Measurements from ENCODE around the gene ATG2A. TPM values are rescaled to one million over a fixed set of nuclear protein-coding genes. Genes with fewer than 3 reads are reported as not detected.

Gene ATG2A
- total and polyA plus RNA-seq, 2 of the 8 experiments (the other 6 are each of a cell fraction or from before 2014, with no cell fraction given): 12.1 to 22.1 TPM

GRCh38 chr11:64866173-64866491, 50.9 kb downstream of the ATG2A start:
- Histone ChIP-seq H4K5ac (ENCODE audit: insufficient read length, low read depth, low read length) (no peak overlapping the region), H3K23me2 (ENCODE audit: low read depth, low read length) (no peaks in the 10 kb centered on the region), H2BK120ac (replicated peaks; ENCODE audit: low read depth, low read length) (no peak overlapping the region), H3K79me2 (ENCODE audit: control insufficient read depth in 1 of 2, insufficient read depth in 2 of 2, low read length in 2 of 2) (peaks cover 0 to 9% of the 10 kb centered on the region in 2 experiments; a peak in 1 of 4 replicates), H3K9me3 (ENCODE audit: insufficient read depth in 2 of 2, low read depth in 1 of 2, low read length in 1 of 2) (no peaks in the 10 kb centered on the region), H2BK5ac (ENCODE audit: low read depth, low read length) (no peak overlapping the region), H2BK20ac (ENCODE audit: low read length) (no peak overlapping the region), H3K4me1 (replicated peaks in 1 of 4; ENCODE audit: control insufficient read depth in 3 of 4, insufficient read depth in 4 of 4, low read length in 3 of 4) (peaks cover 0 to 23% (median 15%) of the 10 kb centered on the region in 4 experiments; a peak in 6 of 7 replicates), H3K9ac (replicated peaks in 1 of 4; ENCODE audit: extremely low read depth in 1 of 4, low read depth in 3 of 4, low read length in 3 of 4) (no peak overlapping the region), H4K91ac (replicated peaks; ENCODE audit: insufficient read length, low read length) (no peak overlapping the region), H3K27ac (ENCODE audit: low read depth, low read length) (no peak overlapping the region), H4K8ac (ENCODE audit: extremely low read depth, insufficient read depth, low read length) (no peak overlapping the region), H3K56ac (replicated peaks; ENCODE audit: insufficient read length, low read depth, low read length) (no peak overlapping the region), H3K27me3 (replicated peaks in 1 of 4; ENCODE audit: control insufficient read depth in 3 of 4, extremely low read depth in 1 of 4, insufficient read depth in 3 of 4, low read length in 3 of 4) (no peaks in the 10 kb centered on the region), H3K4me2 (ENCODE audit: insufficient read depth in 1 of 2, low read depth in 2 of 2, low read length in 2 of 2) (no peak overlapping the region), H2AFZ (ENCODE audit: low read length) (no peak overlapping the region), H3K18ac (ENCODE audit: extremely low read depth, low read length) (no peak overlapping the region), H3K4ac (replicated peaks; ENCODE audit: insufficient read length, low read depth, low read length) (no peak overlapping the region), H4K20me1 (replicated peaks in 1 of 2; ENCODE audit: control insufficient read depth in 1 of 2, insufficient read depth in 2 of 2, low read length in 2 of 2) (peaks cover 0 to 4% of the 10 kb centered on the region in 2 experiments), H3K23ac (ENCODE audit: insufficient read length) (no peak overlapping the region), H2BK12ac (ENCODE audit: low read depth, low read length) (no peak overlapping the region), H2BK15ac (ENCODE audit: low read length) (no peak overlapping the region), H3K4me3 (ENCODE audit: extremely low read depth in 1 of 4, insufficient read depth in 2 of 4, low read depth in 3 of 4, low read length in 4 of 4) (no peak overlapping the region), H3K79me1 (ENCODE audit: low read depth, low read length) (peaks cover 10% of the 10 kb centered on the region), H3K14ac (ENCODE audit: insufficient read length) (no peak overlapping the region), H3K36me3 (ENCODE audit: control insufficient read depth in 2 of 4, insufficient read depth in 4 of 4, low read length in 3 of 4) (no peaks in the 10 kb centered on the region), H2AK5ac (ENCODE audit: low read depth, low read length) (no peak overlapping the region)
- 98% methylated on average over 4 of the region's 4 CpGs; no CpG with 5 or more reads in 1 of the 2 experiments for WGBS, 2 experiments (ENCODE audit: extremely low coverage in 1 of 2, insufficient coverage in 1 of 2, insufficient read length in 1 of 2, insufficient replicate concordance in 2 of 2, low coverage in 1 of 2, low lambda C conversion rate in 2 of 2, missing lambda C conversion rate in 1 of 2)
- FAIRE-seq (no peak), DNase-seq (ENCODE audit: low read depth in 1 of 2, low spot score in 2 of 2) (no peak)
- POLR2A ChIA-PET (ENCODE audit: partially characterized antibody): interaction anchor here (25.7 kb wide), 1 partner anchor 18 kb away, joined by 408 read pairs; the partner anchor contains the start of gene EHD1
- CTCF ChIA-PET (ENCODE audit: partially characterized antibody): interaction anchor here (1.5 to 32.3 kb wide), 3 partner anchors 15 to 198 kb away, joined by 3 to 1058 read pairs (median 321); partner anchors contain the start of gene EHD1
- no peak for TF ChIP-seq PHF8 (conservative IDR thresholded peaks at IDR 0.05; ENCODE audit: low read depth, low read length)
- TF ChIP-seq KDM1A (IDR thresholded peaks at IDR 0.05; ENCODE audit: borderline replicate concordance, low read length): no peak
- no peak for TF ChIP-seq RBBP5 (IDR thresholded peaks at IDR 0.05; ENCODE audit: borderline replicate concordance, low read depth, low read length)
- no peak for TF ChIP-seq EP300 (IDR thresholded peaks at IDR 0.05; ENCODE audit: borderline replicate concordance in 1 of 2, low read depth in 2 of 2, low read length in 2 of 2)
- TF ChIP-seq POLR2A (IDR thresholded peaks at IDR 0.05; ENCODE audit: control extremely low read depth in 1 of 2, low read depth in 2 of 2, low read length in 2 of 2): no peak
- TF ChIP-seq TAF1 (IDR thresholded peaks at IDR 0.05; ENCODE audit: low read depth, low read length): no peak
- no peak for TF ChIP-seq KDM4A (IDR thresholded peaks at IDR 0.05; ENCODE audit: low read depth, low read length, severe bottlenecking)
- TF ChIP-seq RFX5 (IDR thresholded peaks at IDR 0.05; ENCODE audit: borderline replicate concordance, low read depth, low read length): no peak
- TF ChIP-seq NRF1 (IDR thresholded peaks at IDR 0.05; ENCODE audit: low read depth, low read length): no peak
- no peak for TF ChIP-seq RXRA (IDR thresholded peaks at IDR 0.05; ENCODE audit: insufficient read depth, low read depth, low read length)
- no peak for TF ChIP-seq ASH2L (IDR thresholded peaks at IDR 0.05; ENCODE audit: low read length)
- TF ChIP-seq TEAD4 (IDR thresholded peaks at IDR 0.05; ENCODE audit: low read depth, low read length): no peak
- TF ChIP-seq HDAC2 (IDR thresholded peaks at IDR 0.05; ENCODE audit: borderline replicate concordance in 1 of 2, low read depth in 2 of 2, low read length in 2 of 2): no peak
